Forelimb muscle (tissue), 1 donor: Measurements from ENCODE around the gene NUDT1. TPM values are rescaled to one million over a fixed set of nuclear protein-coding genes. Genes with fewer than 3 reads are reported as not detected.

ENCODE experiments used
- DNase-seq: peaks from one replicate; pipeline ENCODE4 v3.0.0-alpha.2; 2013; ENCODE audit warnings: low read depth
- polyA plus RNA-seq: library from polyadenylated mRNA; unstranded; fragments of 120-200 nt; gene quantifications from one replicate; pipeline ENCODE4 v1.2.1, GENCODE V29; 2013; ENCODE audit not compliant: insufficient read length

The NUDT1 gene
- polyA plus RNA-seq, result 16.8 TPM

DNA sequence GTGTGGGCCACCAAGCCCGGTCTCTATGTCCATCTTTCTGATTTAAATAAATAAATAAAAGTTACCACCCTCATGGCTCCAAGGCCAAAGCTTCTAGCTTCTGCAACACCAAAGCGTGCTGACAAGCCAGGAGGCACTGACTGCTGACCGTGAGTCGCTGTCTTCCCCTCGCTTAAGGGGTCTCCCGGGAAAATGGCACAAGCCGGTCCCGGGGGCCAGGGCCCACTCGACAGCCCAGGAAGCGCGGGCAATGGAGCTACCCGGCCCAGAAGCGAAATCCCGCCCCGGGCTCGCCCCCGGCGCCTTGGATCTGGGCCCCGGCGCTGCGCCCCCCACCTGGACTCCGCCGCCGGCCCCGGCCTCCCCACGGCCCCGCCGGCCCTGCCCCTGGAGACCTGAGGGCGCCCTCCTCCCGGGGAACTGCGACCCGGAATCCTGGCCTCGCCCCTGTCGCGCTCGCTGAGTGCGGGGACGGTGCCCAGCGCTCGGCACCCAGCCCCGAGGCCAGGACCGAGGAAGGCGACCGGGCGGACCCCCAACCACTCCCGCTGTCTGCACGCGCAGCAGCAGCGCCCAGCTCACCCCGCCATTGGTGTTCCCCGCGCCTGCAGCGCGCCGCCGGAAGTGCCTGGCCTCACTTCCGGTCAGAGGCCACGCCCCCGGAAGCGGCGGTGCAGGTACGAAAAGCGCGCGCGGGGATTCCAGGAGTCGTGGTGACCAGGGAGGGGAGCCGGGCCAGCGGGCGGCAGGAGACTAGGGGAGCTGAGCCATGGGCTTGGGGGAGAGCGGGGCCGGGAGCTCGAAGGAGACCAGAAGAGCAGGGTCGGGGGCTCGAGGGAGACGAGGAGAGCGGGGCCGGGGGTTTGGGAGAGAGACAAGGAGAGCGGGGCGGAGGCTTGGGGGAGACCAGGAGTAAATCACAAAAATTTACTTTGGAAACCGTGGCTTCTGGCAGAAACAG is at the start of gene NUDT1, which contains the start of gene MRM2:
NUDT1 (plus strand) TSS at position 647 of the 961 bp plus-strand sequence. CDS start 2,349 bp downstream, outside the sequence.
MRM2 (minus strand) TSS at position 626 of the 961 bp plus-strand sequence; CDS start at position 590, 36 bp downstream.
- no peak for DNase-seq

GRCh38 chr7:2192831-2193534 is 49.0 kb upstream of the NUDT1 start:
- no peak for DNase-seq

- no peak for DNase-seq
Observed at GRCh38 chr7:2193575-2194305, 48.3 kb upstream of the NUDT1 start.

DNA sequence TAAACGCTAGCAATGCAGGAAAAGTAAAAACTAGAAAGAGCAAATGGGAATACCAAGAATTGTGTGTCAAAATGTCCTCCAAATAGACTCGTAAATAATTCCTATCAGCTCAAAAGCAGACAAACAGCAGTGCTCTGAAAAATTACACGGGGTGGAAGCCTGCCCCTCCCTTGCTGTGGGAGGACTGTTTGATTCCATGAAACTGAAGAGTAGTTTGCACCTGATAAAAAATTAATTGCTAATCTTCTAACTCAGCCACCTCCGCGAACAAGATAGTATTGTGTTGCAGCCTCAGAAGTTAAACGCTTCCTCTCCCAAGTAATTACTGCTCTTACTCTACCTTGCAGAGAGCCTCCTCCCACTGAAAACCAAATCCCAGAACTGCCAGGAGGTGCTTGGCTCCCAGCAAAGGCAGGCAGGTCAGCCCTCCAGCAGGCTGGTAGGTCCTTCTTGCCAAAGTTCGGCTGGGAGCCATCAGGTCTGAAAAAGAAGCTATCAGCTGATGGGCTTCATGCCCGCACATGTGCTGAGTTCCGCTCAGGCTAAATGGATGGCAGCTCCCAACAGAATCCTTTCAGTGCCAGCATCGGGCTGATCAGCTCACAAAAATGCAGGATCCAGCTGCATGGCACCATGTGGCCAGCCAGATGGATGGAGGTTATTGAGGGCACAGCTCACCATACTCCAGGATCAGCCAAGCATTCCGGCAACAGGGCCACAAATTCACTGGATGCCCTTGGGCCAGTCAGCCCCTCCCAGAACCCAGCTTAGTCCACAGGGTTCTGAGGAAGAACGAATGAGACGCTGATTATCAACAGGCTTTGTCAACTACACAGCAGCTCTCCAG is 46.4 kb upstream of the NUDT1 start:
- peak; percentile 22 for DNase-seq

- no peak for DNase-seq
Observed at GRCh38 chr7:2196381-2197378, 45.3 kb upstream of the NUDT1 start.

GRCh38 chr7:2197436-2198155 is 44.4 kb upstream of the NUDT1 start:
- DNase-seq, result no peak

- DNase-seq, result no peak
Observed at GRCh38 chr7:2198206-2198605, 43.8 kb upstream of the NUDT1 start.

DNA sequence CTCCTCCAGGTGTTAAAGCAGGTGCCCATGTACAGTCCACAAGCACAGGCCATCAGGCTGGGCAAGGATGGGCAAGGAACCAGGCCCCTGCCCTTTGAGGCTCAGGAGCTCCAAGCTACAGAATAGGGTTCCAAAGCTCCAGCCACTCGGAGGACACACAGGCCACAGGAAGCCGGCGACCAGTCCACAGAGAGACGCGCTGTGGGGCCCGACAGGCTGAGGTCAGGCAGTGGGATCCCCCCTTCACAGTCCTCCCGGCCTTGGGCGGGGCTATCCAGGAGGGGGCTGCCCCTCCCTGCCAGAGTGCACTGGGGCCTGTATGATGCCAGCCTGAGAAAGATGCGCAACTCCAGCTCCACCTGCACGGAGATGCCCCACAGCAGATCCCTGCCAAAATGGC is 43.3 kb upstream of the NUDT1 start:
- no peak for DNase-seq

GRCh38 chr7:2199528-2199927 is 42.5 kb upstream of the NUDT1 start:
- DNase-seq, result no peak

DNA sequence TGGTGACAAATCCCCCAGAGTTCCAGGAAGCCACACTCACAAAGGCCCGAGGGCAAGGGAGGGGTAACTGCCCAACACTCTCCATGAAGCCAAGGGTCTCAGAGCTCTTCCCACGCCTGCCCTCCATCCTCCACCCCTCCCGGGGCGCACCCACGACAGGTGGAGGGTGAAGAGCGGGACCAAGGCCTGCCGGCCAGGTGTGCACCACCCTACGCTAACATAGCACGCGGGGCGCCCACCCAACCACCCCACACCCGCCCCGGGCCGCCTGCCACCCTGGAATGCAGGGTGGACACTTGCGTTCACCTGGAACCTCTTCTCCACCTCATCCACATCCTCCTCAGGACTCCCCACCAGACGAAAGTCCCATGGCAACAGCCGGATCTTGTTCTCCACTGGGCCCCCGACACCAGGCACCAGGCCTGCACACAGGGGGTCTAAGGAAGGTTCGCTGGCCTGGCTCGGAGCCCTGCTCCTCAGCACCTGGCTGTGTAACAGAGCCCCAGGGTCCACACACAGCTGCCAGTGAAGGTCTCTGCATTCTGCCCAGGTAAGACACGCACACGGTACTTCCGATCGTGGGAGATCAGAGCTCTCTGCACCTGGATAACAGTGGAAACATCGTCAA is 42.0 kb upstream of the NUDT1 start:
- DNase-seq, result no peak

DNA sequence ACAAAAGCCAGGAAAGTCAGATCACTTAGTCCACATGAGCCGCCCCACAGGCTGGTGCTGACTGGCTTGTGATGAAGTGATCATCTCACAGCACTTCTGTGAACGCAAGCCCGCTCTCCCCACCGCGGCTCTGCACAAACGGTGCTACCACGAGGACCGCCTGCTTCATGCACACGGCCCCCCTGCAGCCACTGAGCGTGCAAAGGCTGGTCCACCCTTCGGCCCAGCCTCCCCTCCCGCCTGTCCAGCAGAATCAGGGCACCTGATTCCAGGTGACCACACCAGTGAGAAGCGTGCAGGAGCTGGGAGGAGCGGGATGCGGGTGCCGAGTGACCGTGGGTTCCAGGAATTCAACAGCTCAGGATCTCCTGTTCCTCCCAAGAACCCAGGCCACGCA is 41.4 kb upstream of the NUDT1 start:
- no peak for DNase-seq

DNA sequence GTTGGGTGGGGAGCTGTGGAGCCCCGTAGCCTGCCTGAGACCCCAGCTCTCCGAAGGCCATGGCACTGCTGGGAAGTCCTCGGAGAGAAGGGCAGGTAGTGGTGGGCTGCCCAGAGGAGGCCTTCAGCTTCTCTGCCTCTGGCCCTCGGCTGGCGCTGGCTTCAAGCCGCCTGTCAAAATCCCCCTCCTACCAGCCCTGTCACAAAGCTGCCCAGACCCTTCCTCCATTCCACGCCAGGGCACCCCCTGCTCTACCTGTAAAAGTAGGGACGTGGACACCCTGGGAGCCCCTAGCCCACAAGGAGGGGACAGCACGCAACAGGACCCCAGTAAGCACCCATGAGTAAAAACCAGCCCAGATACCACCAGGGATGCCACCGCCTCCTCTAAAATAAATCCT is 40.9 kb upstream of the NUDT1 start:
- DNase-seq, result no peak

- no peak for DNase-seq
Observed at GRCh38 chr7:2201686-2202360, 40.2 kb upstream of the NUDT1 start.

DNA sequence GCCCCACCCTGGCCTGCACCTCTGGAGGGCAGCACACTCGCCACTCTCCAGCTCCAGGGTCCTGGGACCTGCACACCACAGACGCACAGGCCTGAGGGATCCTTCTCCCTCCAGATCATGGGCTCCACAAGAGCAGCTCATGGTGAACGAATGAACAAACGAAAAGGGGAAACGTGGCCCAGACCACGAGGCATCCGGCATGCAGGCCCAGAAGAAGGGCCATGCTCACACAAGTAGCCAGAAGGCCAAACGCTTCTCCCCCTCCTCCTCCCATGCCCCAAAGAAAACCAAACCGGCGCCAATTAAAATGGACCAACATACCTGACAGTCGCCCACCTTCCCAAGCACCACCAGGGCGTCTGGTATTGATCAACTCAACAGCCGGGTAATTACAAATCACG is 39.7 kb upstream of the NUDT1 start:
- DNase-seq, result no peak

DNA sequence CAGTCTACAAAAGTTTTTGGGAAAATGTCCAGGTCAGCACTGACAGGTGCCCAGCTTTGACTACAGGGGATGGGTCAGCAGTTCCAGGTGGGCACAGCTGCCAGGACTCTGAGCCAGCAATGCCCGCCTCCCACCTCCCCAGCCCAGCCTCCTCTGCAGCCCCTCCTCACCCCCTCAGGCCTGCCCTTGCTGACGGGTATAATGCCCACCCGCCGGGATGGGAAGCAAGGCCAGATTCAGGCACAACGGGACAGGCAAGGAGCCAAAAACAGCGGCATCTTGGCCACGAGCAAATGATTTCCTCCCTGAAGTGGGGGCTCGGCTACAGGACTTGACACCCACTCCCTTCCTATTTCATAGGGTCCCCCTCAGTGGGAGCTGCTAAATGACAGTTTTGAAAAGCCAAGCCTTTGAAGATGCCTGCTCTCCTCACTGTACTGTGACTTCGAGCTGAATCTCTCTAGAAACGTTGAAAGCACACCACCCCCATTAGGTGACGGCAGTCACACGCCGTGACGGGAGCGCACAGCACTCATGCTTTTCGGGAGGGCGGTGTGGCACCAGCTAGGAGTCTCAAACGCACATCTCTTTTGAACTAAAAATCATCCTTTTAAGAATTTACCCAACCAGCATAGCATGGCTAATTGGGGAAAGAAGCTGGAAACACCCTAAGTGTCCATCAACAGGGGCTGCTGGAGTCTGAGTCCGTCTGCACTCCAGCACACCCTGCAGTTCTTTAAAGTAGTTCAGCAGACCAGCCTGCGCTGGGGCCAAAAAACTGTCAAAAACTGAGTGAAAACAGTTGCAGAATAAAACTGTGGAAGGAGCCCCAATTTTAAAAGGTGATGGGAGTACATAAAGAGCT is 38.9 kb upstream of the NUDT1 start:
- no peak for DNase-seq

DNA sequence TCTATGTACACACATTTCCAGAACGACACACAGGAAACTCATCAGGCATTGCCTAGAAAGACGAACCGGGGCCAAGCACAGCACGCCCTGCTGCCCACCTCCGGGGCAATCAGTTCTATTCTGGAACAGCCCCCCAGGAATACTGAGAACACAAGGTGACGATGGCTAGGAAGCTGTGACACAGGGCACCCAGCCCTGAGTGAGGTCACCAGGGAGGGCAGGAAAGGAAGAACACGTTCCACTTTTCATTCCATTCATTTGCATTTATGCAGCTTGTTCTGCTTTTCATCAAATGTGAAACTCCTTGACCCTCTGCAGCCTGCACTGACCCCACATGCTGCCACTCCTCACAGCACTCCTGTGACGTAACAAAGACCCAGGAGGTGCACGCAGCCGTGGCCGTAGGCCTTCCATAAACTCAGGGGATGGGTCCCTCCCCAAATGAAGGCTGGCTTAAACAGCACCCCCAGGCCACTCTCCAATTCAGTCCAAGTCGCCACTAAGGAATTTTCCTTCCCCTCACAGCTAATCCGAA is 38.2 kb upstream of the NUDT1 start:
- DNase-seq, result no peak

DNA sequence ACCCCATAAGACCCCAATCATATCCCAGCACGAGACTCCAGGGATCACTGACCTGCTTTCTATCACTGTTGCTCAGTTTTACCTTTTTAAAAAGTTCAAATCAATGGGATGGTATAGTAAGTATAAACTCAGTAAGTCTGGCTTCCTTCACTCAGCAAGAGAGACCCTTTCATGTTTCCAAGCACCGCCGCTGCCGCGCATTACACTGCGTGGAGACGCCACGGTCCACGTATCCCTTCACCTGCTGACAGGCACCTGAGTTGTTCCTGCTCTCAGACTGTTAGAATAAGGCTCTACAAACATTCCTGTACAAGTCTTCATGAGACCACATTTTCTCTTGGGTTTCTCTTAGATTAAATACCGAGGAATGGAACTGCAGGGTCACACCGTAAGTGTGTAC is 37.6 kb upstream of the NUDT1 start:
- DNase-seq, result no peak
